Activated CD4-positive, alpha-beta T cell treated with anti-CD3 and anti-CD28 coated beads, Interleukin-2, amount 10 ng/mL, durations not matched to agents 7 days and 5 days (primary cell): ENCODE data around the gene TOP2B. TPM values are rescaled to one million over a fixed set of nuclear protein-coding genes. Genes with fewer than 3 reads are reported as not detected.

ENCODE experiments used
- CTCF ChIA-PET: fragments of 350-600 bp; sonication (Branson Sonifier 250); formaldehyde crosslinking; loops from one replicate; lab custom pipeline; 2021; ENCODE audit warnings: antibody characterized with exemption; lab: Charles Lee
- POLR2A ChIA-PET: fragments of 350-600 bp; sonication (Branson Sonifier 250); formaldehyde crosslinking; loops from one replicate; lab custom pipeline; 2021; ENCODE audit warnings: antibody characterized with exemption; lab: Charles Lee
- DNase-seq: peaks from one replicate; pipeline ENCODE4 v3.0.0-alpha.2; 2020
- H3K27ac Mint-ChIP-seq: one replicate; pipeline ENCODE4 v1.8.0; 2021; ENCODE audit warnings: mild to moderate bottlenecking, moderate library complexity, mixed read lengths
- H3K27me3 Mint-ChIP-seq: one replicate; pipeline ENCODE4 v1.8.0; 2021; ENCODE audit warnings: mixed read lengths
- H3K36me3 Mint-ChIP-seq: one replicate; pipeline ENCODE4 v1.8.0; 2021; ENCODE audit warnings: low read depth, mixed read lengths
- H3K4me1 Mint-ChIP-seq: one replicate; pipeline ENCODE4 v1.8.0; 2021; ENCODE audit warnings: mixed read lengths
- H3K4me3 Mint-ChIP-seq: one replicate; pipeline ENCODE4 v1.8.0; 2021; ENCODE audit warnings: mild to moderate bottlenecking, moderate library complexity, mixed read lengths
- H3K9me3 Mint-ChIP-seq: one replicate; pipeline ENCODE4 v1.8.0; 2021; ENCODE audit warnings: mixed read lengths
- total RNA-seq, 2 experiments: library from RNA; stranded (reverse); gene quantifications; one replicate each; pipeline ENCODE4 v1.2.3, GENCODE V29; 2021

Gene TOP2B
- total RNA-seq, 2 experiments from 2014 or later, result 117 to 122 TPM

DNA sequence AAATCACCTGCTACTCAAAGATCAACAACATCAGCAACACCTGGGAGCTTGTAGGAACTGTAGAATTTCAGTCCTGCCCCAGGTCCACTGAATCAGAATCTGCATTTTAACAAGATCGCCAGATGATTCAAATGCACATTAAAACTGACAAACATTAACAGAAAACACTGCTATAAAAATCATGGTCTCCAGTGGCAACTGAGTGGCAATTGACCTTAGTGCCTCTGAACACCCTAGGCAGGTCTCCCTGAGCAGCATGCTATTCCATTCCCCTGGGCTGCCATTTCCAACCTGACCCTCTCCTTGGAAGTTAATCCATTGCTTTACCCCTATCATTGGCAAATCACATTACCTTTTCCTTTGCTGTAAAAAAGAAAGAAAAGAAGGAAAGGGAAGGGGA is 23.0 kb upstream of the TOP2B start:
- no peak for DNase-seq
- POLR2A ChIA-PET, result no interaction called here
- H3K36me3 Mint-ChIP-seq, result no peaks in the 10 kb centered on the region
- no peak overlapping the region for H3K4me3 Mint-ChIP-seq
- peaks cover 14% of the 10 kb centered on the region for H3K27me3 Mint-ChIP-seq
- no peaks in the 10 kb centered on the region for H3K9me3 Mint-ChIP-seq
- H3K27ac Mint-ChIP-seq, result no peak overlapping the region
- CTCF ChIA-PET, result interaction anchor here (1.2 kb wide), 1 partner anchor 20 kb away, joined by 3 read pairs; no protein-coding TSS in a partner anchor
- no peaks in the 10 kb centered on the region for H3K4me1 Mint-ChIP-seq

- CTCF ChIA-PET, result no interaction called here
- Mint-ChIP-seq H3K4me3 (no peak overlapping the region), H3K36me3 (no peaks in the 10 kb centered on the region), H3K27me3 (peaks cover 12% of the 10 kb centered on the region), H3K9me3 (no peaks in the 10 kb centered on the region), H3K4me1 (no peaks in the 10 kb centered on the region), H3K27ac (no peak overlapping the region)
- DNase-seq, result no peak
- POLR2A ChIA-PET, result no interaction called here
These were observed 22.1 kb upstream of the TOP2B start for GRCh38 chr3:25686766-25687165.

- DNase-seq, result no peak
- no peak overlapping the region for H3K27ac Mint-ChIP-seq
- no peak overlapping the region for H3K4me3 Mint-ChIP-seq
- no peaks in the 10 kb centered on the region for H3K9me3 Mint-ChIP-seq
- H3K4me1 Mint-ChIP-seq, result no peaks in the 10 kb centered on the region
- H3K27me3 Mint-ChIP-seq, result peaks cover 6% of the 10 kb centered on the region
- POLR2A ChIA-PET, result no interaction called here
- CTCF ChIA-PET, result interaction anchor here (0.7 to 1.7 kb wide), 2 partner anchors 13 to 14 kb away, joined by 4 to 9 read pairs; no protein-coding TSS in a partner anchor
- H3K36me3 Mint-ChIP-seq, result no peaks in the 10 kb centered on the region
These were observed 19.2 kb upstream of the TOP2B start for GRCh38 chr3:25683882-25684281.

DNA sequence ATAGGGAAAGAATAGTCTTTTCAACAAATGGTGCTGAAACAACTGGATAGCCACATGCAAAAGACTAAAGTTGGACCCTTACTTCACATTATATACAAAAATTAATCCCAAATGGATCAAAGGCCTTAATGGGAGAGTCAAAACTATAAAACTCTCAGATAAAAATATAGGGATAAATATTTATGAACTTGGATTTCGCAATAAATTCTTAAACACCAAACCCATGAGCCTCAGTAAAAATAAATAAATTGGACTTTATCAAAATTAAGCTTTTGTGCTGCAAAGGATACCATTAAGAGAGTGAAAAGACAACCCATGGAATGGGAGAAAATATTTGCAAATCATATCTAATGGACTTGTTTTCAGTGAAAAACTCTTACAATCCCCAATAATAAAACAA is 18.7 kb upstream of the TOP2B start:
- H3K4me1 Mint-ChIP-seq, result no peaks in the 10 kb centered on the region
- H3K4me3 Mint-ChIP-seq, result no peak overlapping the region
- POLR2A ChIA-PET, result no interaction called here
- H3K9me3 Mint-ChIP-seq, result no peaks in the 10 kb centered on the region
- H3K27ac Mint-ChIP-seq, result no peak overlapping the region
- no peaks in the 10 kb centered on the region for H3K36me3 Mint-ChIP-seq
- H3K27me3 Mint-ChIP-seq, result peaks cover 3% of the 10 kb centered on the region
- DNase-seq, result no peak
- CTCF ChIA-PET, result interaction anchor here (0.7 kb wide), 1 partner anchor 13 kb away, joined by 4 read pairs; no protein-coding TSS in a partner anchor

DNA sequence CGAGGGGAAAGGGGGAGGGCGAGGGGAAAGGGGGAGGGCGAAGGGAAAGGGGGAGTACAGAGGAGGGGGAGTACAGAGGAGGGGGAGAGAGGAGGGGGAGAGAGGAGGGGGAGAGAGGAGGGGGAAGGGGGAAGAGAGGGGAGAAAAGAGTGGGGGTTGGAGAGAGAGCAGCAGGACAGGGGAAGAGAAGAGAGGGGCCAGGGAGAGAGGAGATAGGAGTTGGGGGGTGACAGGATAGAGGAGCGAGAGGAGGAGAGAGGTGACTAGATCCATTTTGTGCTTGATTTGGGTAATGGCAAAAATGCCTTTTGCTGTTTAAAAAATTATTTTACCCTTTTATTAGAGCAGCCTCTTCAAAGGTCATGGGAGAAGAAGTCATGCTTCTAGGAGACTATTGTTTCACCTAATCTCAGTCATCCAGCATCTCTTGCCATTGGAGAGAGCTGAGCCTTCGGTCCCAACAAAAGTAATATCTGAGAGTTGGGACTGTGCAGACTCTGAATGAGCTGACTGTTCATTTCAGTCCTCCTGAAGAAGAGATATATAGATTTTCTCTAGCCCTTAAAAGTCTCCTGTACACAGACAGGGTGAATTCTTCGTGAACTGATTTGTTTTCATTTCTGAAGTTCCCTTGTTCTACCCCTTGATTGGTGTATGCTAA is 15.1 kb upstream of the TOP2B start:
- DNase-seq, result no peak
- Mint-ChIP-seq H3K27ac (no peak overlapping the region), H3K4me1 (no peaks in the 10 kb centered on the region), H3K36me3 (no peaks in the 10 kb centered on the region), H3K4me3 (no peak overlapping the region), H3K9me3 (peaks cover 2% of the 10 kb centered on the region), H3K27me3 (no peaks in the 10 kb centered on the region)
- ChIA-PET POLR2A (no interaction called here), CTCF (interaction anchor here (1.3 kb wide), 1 partner anchor 9 kb away, joined by 3 read pairs; no protein-coding TSS in a partner anchor)

GRCh38 chr3:25679166-25679565 is 14.5 kb upstream of the TOP2B start:
- ChIA-PET CTCF (interaction anchor here (1.2 kb wide), 1 partner anchor 31 kb away, joined by 3 read pairs; no protein-coding TSS in a partner anchor), POLR2A (no interaction called here)
- Mint-ChIP-seq H3K36me3 (no peaks in the 10 kb centered on the region), H3K4me1 (no peaks in the 10 kb centered on the region), H3K9me3 (peaks cover 2% of the 10 kb centered on the region), H3K4me3 (no peak overlapping the region), H3K27ac (no peak overlapping the region), H3K27me3 (no peaks in the 10 kb centered on the region)
- DNase-seq, result no peak

DNA sequence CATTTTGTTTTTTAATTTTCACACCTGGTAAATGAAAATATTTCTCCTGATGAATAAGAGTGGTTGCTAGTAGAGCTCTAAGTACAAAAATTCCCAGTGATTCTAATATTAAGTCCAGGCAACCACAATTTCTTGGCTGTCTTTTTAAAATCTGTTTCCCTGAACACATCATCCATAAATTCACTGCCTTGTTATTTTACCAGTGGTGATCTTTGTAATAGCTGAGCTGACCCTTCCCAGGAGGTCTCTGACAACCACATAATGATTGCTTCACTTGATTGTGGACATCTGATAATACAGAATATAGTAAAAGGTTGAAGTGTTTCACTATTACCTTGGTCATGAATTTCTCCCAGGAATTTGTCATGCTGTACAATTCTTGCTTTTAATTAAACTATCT is 13.9 kb upstream of the TOP2B start:
- Mint-ChIP-seq H3K9me3 (peaks cover 2% of the 10 kb centered on the region), H3K27ac (no peak overlapping the region), H3K4me1 (no peaks in the 10 kb centered on the region), H3K36me3 (no peaks in the 10 kb centered on the region), H3K4me3 (no peak overlapping the region), H3K27me3 (no peaks in the 10 kb centered on the region)
- CTCF ChIA-PET, result interaction anchor here (1.2 kb wide), 1 partner anchor 30 kb away, joined by 3 read pairs; no protein-coding TSS in a partner anchor
- POLR2A ChIA-PET, result no interaction called here
- no peak for DNase-seq

DNA sequence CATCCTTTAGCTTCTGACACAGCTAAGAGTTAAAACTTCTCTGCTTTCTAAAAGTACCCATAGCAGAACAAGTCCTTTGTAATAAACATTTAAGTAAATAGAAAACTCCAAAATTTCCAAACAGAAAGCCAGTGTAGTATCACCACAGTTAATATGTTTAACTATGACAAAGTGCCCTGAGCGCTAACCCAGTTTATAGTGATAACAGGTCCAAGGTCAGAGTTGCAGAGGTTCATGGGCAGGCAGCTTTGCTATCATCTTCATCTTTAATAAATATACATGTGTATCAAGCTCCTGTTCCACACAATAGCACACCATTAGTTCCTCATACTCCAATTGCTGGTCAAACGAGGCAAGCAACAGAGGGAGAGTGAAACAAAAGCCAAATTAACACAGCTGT is 12.4 kb upstream of the TOP2B start:
- peaks cover 2% of the 10 kb centered on the region for H3K9me3 Mint-ChIP-seq
- no peak overlapping the region for H3K27ac Mint-ChIP-seq
- no peak overlapping the region for H3K4me3 Mint-ChIP-seq
- H3K36me3 Mint-ChIP-seq, result peaks cover 2% of the 10 kb centered on the region
- ChIA-PET CTCF (no interaction called here), POLR2A (no interaction called here)
- H3K4me1 Mint-ChIP-seq, result no peaks in the 10 kb centered on the region
- no peak for DNase-seq
- H3K27me3 Mint-ChIP-seq, result no peaks in the 10 kb centered on the region

DNA sequence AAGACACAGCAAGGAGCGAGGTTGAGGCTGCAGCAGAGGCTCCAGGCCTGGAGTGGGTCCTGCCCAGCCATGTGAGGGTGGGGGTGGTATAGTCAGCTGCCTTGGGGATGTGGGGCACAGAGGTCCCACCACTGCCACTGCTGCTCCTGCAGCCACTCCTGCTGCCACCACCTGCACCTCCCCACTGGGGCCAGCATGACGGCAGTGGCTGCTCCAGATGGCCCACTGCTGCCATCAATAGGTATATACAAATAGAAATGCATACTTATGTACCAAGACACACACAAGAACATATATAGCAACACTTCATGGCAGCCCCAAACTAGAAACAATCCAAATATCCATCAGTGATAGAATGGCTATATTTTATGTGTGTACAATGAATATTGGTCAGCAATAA is 10.0 kb upstream of the TOP2B start:
- CTCF ChIA-PET, result interaction anchor here (1.6 kb wide), 1 partner anchor 8 kb away, joined by 5 read pairs; no protein-coding TSS in a partner anchor
- POLR2A ChIA-PET, result no interaction called here
- H3K4me3 Mint-ChIP-seq, result no peak overlapping the region
- H3K27me3 Mint-ChIP-seq, result no peaks in the 10 kb centered on the region
- peaks cover 2% of the 10 kb centered on the region for H3K36me3 Mint-ChIP-seq
- peaks cover 1% of the 10 kb centered on the region for H3K4me1 Mint-ChIP-seq
- no peak overlapping the region for H3K27ac Mint-ChIP-seq
- no peak for DNase-seq
- H3K9me3 Mint-ChIP-seq, result peaks cover 2% of the 10 kb centered on the region

- POLR2A ChIA-PET, result no interaction called here
- H3K36me3 Mint-ChIP-seq, result peaks cover 2% of the 10 kb centered on the region
- H3K4me1 Mint-ChIP-seq, result peaks cover 1% of the 10 kb centered on the region
- no peak overlapping the region for H3K4me3 Mint-ChIP-seq
- no peak overlapping the region for H3K27ac Mint-ChIP-seq
- peaks cover 2% of the 10 kb centered on the region for H3K9me3 Mint-ChIP-seq
- CTCF ChIA-PET, result no interaction called here
- H3K27me3 Mint-ChIP-seq, result no peaks in the 10 kb centered on the region
- DNase-seq, result no peak
These were observed 9.1 kb upstream of the TOP2B start for GRCh38 chr3:25673738-25674298.

DNA sequence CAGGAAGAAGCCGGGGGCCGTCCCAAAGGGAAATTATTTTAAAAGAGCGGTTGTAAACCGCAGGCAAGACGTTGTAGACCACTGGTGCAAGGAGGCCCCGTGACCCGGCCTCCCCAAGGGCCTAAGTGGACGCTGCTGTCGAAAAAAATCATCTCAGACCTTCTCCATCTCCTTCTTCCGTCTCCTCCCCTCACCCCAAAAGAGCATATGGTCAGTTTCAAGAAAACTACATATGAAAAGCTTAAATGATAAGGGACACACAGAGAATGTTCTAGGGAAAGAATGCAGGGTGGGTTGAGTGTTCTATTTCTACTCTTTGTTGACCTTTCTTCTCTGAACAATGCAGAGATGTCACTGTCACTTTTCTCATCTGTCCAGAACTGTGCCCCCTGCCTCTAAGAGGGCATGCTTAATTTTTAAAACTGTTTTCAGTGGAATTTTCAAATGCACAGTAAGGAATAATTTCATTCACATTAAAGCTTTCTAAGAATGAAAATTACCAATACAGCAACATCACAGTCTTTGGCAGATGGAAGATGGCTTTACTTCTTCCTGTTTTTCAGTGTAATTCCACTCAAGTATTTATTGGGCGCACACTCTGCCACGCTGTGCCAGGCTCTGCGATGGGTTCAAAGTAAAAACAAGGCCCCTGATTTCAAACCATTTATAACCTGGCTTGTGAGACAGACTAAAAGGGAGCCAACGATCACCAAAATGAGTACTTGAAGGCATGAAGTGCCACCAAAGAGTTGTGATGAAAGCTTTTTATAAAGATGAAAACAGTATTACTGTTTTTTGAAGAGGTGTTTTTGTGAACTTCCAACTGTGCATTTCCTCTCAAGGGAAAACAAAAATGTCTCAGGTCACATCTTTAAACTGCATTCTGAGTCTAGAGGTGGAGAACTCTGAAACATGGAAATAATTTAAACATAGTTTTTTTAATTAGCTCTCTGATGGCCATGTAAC is 891 bp upstream of the TOP2B start:
- DNase-seq, result no peak
- Mint-ChIP-seq H3K4me1 (peaks cover 32% of the 10 kb centered on the region), H3K4me3 (peak overlapping the region; percentile 91)

DNA sequence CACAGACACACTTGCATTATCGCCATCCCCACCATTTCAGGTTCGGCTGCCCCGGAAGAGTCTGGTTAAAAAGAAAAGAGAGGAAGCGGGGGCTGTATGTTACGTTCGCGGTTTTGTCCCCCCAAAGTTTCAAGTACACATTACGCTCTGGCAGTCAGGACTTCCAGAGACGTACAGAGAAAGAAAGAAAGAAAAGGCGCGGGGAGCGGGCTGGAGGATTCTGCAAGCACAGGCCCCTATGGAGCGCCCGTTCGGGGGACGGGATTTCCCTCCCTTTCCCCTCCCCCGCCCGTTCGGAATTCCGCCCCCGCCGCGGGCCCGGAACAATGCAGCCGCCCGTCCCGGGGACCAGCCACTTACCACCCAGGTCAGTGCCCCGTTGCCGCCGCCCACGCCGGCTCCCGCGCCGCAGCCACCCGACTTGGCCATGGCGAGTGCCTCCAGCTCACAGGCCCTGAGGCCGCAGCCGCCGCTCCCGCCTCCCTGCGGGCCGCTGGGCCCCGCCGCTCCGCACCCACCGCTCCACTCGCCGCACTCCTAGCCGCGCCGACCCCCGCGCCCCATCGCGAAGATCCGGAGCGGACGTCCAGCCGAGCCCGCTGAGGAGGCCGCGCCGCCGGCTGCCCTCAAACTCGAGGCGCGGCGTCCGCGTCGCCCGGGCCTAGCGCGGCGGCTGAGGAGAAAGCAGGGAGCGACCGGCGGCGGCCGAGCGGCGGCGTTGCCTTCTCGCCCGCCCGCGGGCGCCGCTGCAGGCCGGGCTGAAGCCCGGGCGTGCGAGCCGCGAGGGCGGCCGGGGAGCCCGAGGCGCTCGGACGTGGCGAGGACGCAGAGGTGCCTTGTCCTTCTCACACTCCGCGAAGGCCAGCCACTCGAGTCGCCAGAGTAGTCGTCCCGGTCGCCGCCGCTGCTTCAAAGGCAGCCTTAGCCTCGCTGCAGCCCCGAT is 567 bp downstream of the TOP2B start:
- Mint-ChIP-seq H3K36me3 (peaks cover 23% of the 10 kb centered on the region), H3K27ac (peak overlapping the region; percentile 99), H3K9me3 (no peaks in the 10 kb centered on the region), H3K4me3 (peak overlapping the region; percentile 91), H3K4me1 (peaks cover 38% of the 10 kb centered on the region), H3K27me3 (no peaks in the 10 kb centered on the region)
- DNase-seq, result peak; percentile 53
- POLR2A ChIA-PET, result no interaction called here
- CTCF ChIA-PET, result interaction anchor here (0.7 kb wide), 1 partner anchor 16 kb away, joined by 3 read pairs; no protein-coding TSS in a partner anchor

More for the DNA sequence above, 891 bp upstream of the TOP2B start:
- Mint-ChIP-seq H3K27me3 (no peaks in the 10 kb centered on the region), H3K9me3 (no peaks in the 10 kb centered on the region), H3K36me3 (peaks cover 19% of the 10 kb centered on the region), H3K27ac (peak overlapping the region; percentile 99)
- CTCF ChIA-PET, result interaction anchor here (1.1 to 2.2 kb wide), 4 partner anchors 10 to 124 kb away, joined by 3 to 7 read pairs (median 4); no protein-coding TSS in a partner anchor
- POLR2A ChIA-PET, result no interaction called here
